GM19023 (cell line): ENCODE data around the gene SLC6A4.
"Not testable (repeated sequence)": the region's sequence is repeated elsewhere in the genome, so short reads cannot be mapped to it uniquely, and the experiment has no call there.

Experiments used
- ATAC-seq: cut with Tn5 transposase; IDR thresholded peaks from one replicate; pipeline ENCODE4 v1.9.1; 2021; ENCODE audit warnings: mild to moderate bottlenecking, moderate library complexity; ENCODE audit not compliant: unreplicated experiment

The SLC6A4 gene

GRCh38 chr17:30239089-30239462 is 3.6 kb upstream of the SLC6A4 start:
- ATAC-seq = no peak

DNA sequence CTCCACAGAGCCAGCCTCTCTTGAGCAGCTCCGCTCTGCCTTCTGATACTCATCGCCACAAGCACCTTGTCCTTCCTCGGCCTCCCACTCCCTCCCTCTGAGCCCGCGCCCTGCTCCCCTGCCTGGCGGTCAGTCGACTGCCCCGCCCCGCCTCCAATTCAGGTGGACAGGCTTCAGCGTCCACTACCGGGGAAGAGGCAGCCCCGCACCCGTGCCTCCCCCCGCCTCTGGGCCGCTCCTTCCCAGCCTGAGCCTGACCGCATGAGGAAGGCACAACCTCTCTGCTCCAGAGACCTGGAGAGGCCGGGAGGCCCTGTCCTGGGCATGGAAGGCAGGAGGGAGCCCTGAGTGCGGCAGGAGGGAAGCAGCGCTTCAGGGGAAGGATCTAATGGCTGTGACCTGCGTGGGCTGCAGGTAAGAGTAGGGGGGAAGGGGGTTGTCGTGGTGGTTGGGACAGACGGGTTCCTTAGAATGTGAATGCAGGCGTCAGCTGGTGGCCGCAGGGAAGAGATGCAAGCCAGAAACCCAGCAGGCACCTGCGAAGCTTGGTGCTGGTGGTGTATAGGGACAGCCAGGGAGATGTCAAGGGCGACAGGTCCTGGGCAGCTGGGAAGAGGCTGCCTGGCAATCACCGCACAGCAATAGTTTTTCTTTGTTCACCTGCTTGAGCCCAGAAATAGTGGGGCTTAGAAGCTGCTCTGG is 3.0 kb upstream of the SLC6A4 start:
- no peak for ATAC-seq

GRCh38 chr17:30238003-30238344 is 2.5 kb upstream of the SLC6A4 start:
- ATAC-seq = no peak

DNA sequence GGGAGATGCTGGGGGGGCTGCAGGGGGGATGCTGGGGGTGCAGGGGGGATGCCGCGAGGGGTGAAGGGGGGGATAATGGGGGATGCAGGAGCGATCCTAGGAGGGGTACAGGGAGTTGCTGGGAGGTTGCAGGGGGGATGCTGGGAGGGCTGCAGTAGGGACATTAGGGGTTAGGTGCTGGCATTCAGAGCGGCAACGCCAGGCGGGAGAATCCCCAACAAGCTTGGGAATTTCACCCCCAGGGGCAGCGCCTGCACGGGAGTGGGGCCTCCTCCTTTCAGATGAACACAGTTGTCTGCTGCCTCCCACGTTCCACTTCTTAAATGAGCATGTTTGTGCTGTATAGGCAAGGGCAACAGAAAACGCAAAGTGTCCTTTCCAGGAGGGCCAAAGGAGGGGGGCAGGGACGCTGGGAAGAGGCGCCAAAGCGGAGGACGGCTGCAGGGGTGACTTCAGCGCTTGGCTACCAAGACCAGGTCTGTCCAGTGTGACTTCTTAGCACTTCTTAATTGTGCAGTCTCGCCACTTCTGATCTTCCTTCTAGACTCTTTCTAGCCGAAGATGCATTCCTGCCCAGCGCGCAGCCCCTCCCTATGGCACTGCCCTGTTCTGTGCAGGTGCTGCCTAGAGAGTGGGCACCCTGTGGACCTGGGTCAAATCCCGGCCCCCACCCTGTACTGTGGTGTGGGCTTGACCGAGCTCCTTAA is 2.0 kb upstream of the SLC6A4 start:
- no peak for ATAC-seq

- ATAC-seq = no peak
These were observed 1.3 kb upstream of the SLC6A4 start for GRCh38 chr17:30236766-30237165.

GRCh38 chr17:30236297-30236624 is 764 bp upstream of the SLC6A4 start:
- no peak for ATAC-seq

DNA sequence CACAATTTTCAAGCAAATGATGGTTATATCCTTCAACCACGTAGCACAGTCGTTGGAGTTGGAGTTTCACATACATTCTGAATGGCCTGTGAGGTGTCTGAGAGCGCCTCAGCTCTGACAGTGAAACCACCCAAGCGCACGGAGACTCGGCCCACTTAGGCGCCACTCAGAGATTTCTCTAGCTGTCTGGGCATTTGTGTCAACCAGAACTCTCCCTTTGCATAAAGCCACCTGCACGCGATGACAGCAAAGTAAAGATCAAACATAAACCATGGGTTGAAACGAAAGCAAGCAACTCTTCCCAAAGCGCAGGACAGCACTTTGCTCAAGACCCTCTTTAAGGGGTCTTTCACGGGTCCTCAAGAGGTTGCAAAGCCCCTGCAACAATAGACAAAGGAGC is 533 bp downstream of the SLC6A4 start:
- ATAC-seq = no peak

DNA sequence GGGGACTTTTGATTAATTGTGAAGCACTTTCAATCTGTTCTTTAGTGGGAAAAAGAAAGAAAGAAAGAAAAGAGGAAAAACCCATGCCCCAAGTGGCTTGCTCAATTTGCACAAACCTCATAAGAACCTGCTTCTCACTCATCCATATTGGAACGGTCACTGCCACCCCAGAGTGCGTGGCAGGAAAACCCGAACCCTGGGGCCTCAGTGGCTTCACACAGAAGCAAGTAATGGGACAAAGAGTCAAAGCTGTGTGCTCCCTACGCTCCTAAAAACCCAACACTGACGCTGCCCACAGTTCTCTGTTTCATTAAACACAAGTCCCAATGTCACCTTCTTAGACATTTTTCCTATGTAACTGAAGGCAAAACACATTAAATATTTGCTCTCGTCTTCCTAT is 1.2 kb downstream of the SLC6A4 start:
- no peak for ATAC-seq

DNA sequence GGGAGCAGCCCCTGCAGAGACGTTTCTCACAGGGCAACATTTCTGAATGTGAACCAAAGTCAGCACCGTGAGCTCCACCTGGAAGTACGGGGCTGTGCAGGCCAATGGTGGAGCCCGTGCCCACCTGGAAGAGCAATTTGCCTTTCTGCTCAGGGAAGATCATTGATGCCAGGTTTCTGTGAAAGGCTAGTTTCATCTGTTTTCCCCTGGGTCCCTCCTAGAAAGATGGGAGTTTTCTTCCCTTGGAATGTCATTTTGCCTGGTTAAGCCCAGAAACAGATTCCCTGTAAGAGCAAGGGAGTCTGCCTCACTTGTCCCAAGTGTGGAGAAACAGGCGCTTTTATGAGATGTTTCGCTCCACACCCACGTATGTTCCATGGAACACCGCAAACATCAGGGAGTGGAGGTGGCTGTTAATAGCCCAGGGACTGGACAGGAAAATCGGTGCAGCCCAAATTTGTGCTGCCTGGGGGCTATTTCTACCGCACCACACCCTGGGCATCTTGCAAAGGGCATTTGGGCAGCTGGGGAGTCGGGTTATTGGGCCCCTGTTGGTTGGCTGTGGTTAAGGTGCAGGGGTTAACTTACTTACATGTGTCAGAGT is 2.6 kb downstream of the SLC6A4 start:
- no peak for ATAC-seq

DNA sequence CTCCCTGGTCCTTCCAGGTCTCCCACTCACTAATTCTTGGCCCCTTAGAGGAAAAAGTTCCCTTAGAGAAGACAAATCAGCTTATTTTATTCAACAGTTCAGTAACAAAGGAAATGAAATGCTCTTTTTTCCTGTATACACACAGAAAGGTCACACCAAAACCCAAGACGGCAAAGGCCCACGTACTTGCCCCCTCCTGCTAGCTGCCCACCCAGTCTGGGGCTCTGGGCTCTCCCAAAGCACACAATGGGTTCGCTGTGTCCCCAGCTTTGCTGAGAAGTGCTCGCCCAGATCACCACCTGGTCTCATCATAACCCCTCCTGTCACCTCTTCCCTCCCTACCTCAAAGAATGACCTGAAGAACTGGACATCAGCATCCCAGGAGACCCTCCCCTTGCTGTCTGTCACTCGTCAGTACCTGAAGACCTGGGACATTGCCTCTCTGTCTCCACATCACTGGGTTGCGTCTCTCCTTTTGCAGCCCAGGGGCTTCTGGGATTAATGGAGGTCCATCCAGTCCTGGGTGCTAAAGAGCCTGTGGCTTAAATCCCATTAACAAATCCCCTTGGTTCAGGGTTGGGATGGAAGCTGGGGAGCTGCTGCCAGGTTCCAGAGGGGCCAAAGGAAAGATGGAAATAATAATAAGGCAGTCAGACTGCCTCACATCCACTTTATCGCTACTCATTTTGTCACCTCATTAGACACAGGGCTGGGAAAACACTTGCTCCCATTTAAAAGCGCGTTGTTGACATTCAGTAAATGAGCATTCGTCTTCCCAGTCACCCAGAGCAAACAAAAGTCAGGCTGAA is 3.3 kb downstream of the SLC6A4 start:
- no peak for ATAC-seq

- ATAC-seq = no peak
These were observed 4.8 kb downstream of the SLC6A4 start for GRCh38 chr17:30230596-30231125.

GRCh38 chr17:30230009-30230408 is 5.5 kb downstream of the SLC6A4 start:
- ATAC-seq = not testable (repeated sequence)

DNA sequence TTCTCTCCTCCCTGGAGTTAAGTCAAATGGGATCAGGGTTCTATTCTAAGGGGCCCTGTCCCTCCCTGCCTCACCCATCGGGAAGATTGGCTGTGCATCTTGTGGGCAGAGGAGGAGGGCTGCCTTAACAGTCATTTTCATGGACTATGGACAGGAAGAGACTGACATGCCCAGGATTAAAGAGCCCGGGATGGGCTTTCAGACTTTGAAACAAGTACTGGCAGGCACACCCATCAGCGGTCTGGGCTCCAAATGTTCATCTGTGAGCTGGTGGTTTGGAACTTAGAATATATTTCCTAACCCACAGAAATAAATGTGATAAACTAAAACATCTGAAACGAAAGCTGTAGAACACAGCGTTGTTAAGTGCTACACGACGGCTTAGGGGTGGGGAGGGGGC is 6.5 kb downstream of the SLC6A4 start:
- no peak for ATAC-seq

- no peak for ATAC-seq
These were observed 7.5 kb downstream of the SLC6A4 start for GRCh38 chr17:30228011-30228410.

- ATAC-seq = no peak
These were observed 8.6 kb downstream of the SLC6A4 start for GRCh38 chr17:30226878-30227277.

DNA sequence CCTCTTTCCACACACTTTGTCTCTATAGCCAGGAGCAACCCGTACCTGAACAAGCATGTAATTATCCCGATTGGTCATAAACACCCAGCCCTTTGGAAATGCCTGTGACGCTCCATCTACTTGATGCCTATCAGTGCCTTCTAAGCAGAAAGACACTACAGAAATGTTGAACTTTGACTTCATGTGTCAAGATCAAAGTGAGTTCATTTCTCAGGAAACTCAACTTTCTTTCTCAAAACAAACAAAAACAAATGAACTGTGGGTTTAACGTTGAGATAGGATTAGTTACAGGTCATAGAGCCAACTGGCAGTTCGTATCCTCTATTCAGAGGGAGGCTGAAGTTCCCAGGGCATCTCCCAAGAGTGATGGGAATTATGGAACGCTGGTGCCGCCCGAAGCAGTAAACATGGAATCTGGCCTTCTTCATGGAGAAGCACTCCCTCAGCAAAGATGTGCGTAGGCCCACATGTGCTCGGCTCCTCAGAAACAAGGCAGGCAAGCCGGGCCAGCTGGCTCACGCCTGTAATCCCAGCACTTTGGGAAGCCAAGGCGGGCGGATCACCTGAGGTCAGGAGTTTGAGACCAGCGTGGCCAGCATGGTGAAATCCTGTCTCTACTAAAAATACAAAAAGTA is 9.5 kb downstream of the SLC6A4 start:
- no peak for ATAC-seq

DNA sequence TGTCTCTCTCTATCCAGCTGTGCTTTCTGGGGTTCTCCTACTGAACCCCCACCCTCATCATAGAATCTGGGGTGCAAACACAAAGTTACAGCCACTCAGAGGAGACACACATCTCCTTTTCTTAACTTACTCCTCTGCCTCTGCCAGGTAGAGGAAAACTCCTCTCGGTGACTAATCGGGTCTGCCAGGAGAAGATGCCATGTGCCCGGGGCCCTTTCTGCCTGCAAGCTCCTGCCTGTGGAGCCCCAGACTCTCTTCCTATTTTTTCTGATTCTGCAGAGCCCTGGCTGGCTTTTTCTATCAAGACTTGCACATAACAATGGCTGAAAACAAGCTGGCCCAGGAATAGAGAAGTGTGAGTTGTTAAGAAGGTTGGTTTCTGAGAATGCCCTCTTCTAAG is 10.4 kb downstream of the SLC6A4 start:
- ATAC-seq = no peak

DNA sequence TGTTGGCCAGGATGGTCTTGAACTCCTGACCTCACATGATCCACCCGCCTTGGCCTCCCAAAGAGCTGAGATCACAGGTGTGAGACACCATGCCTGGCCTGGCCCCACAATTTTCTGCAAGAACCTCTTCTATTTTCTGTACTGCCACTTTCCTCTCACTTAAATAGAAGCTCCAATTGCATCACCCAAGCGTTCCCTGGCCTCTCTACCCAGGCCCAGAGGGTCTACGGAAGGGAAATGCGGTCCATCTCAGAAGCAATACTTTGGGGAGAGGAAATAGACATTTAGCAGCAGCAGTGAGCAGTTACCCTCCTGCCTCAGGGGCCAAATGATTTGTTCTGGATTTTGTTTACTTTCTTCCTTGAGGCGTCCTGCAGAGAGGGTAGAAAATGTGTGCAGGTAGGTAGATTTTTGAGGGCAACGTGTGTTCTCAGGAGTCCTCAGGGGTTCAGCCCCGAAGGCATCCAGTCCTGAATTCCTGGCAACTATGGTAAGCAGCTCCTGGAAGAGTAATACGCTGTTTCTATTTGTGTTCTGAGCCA is 11.0 kb downstream of the SLC6A4 start:
- ATAC-seq = no peak

GRCh38 chr17:30222721-30223175 is 12.7 kb downstream of the SLC6A4 start:
- no peak for ATAC-seq

GRCh38 chr17:30222251-30222650 is 13.2 kb downstream of the SLC6A4 start:
- ATAC-seq = no peak

GRCh38 chr17:30221346-30221745 is 14.2 kb downstream of the SLC6A4 start:
- ATAC-seq = no peak
